K562 (cell line): ENCODE measurements around the gene FST. TPM values are rescaled to one million over a fixed set of nuclear protein-coding genes. Genes with fewer than 3 reads are reported as not detected.

ENCODE experiments used
- ATAC-seq: fragments of 200-7000 bp; cut with Tn5 transposase; 3 replicates; pipeline ENCODE4 v1.9.1; 2020; ENCODE audit warnings: moderate library complexity
- BruUV-seq: library from RNA; stranded (reverse); fragments of 400-500 nt; replicated peaks from 2 replicates; lab custom pipeline; 2021; lab: Mats Ljungman, UMichigan
- CTCF ChIA-PET: fragments of 300-600 bp; formaldehyde crosslinking; extraction: SDS; loops from one replicate; lab custom pipeline; 2021; ENCODE audit warnings: low intra/inter-chr PET ratio; lab: Yijun Ruan, JAX
- POLR2A ChIA-PET: fragments of 300-600, 350-650 bp; sonication (Branson Sonifier 250); formaldehyde crosslinking; extraction: SDS; loops from one replicate; lab custom pipeline; 2021; ENCODE audit warnings: antibody characterized with exemption, inconsistent platforms; lab: Yijun Ruan, JAX
- DNase-seq, 4 experiments: peaks; one replicate each; pipeline versions ENCODE4 v3.0.0 to v3.0.0-alpha.2; 2011 to 2018; ENCODE audit warnings: low spot score in 3 of 4, mixed read lengths in 3 of 4; ENCODE audit errors: extremely low read depth in 1 of 4
- FAIRE-seq: peaks from 2 replicates; lab custom pipeline; 2011; peaks lifted over from hg19 to GRCh38; lab: Jason Lieb, UNC
- H2AFZ ChIP-seq: 2 replicates; pipeline ENCODE4 v1.6.0; 2011; ENCODE audit warnings: low read depth, low read length, control low read depth, inconsistent platforms
- H3K27ac ChIP-seq: fragments of 200-600 bp; 3 replicates; pipeline ENCODE4 v1.8.0; 2011; ENCODE audit warnings: low read depth, mild to moderate bottlenecking, control low read depth, inconsistent platforms, low read length, moderate library complexity, mixed read lengths; ENCODE audit errors: extremely low read depth
- H3K27me3 ChIP-seq, 2 experiments: fragments of 300-600 bp in 1 of 2; 2 replicates in 1 of 2; 3 replicates in 1 of 2; pipeline versions ENCODE4 v1.6.0 to v1.8.0; 2011; ENCODE audit warnings: inconsistent platforms in 2 of 2, low read length in 2 of 2, mild to moderate bottlenecking in 1 of 2, mixed read lengths in 1 of 2, moderate library complexity in 1 of 2; ENCODE audit not compliant: control insufficient read depth in 2 of 2, insufficient read depth in 2 of 2
- H3K36me3 ChIP-seq: fragments of 300-600 bp; 3 replicates; pipeline ENCODE4 v1.8.0; 2011; ENCODE audit warnings: mild to moderate bottlenecking, low read length, inconsistent platforms; ENCODE audit not compliant: control insufficient read depth, insufficient read depth
- H3K4me1 ChIP-seq, 2 experiments: fragments of 200-600 bp in 1 of 2; replicated peaks in 1 of 2; 2 replicates in 1 of 2; 3 replicates in 1 of 2; pipeline versions ENCODE4 v1.5.1 to v1.8.0; 2011; ENCODE audit warnings: inconsistent platforms in 2 of 2, low read length in 2 of 2, mild to moderate bottlenecking in 1 of 2, mixed read lengths in 1 of 2, moderate library complexity in 1 of 2; ENCODE audit not compliant: control insufficient read depth in 2 of 2, insufficient read depth in 2 of 2
- H3K4me2 ChIP-seq: 2 replicates; pipeline ENCODE4 v1.6.1; 2011; ENCODE audit warnings: low read length, control low read depth, inconsistent platforms, mixed read lengths; ENCODE audit not compliant: insufficient read depth
- H3K4me3 ChIP-seq: fragments of 200-600 bp; sonication (generic), shearing (Covaris generic); 2 replicates; pipeline ENCODE4 v1.5.1; 2016; ENCODE audit warnings: control low read depth, inconsistent platforms
- H3K79me2 ChIP-seq: fragments of 200-600 bp; 3 replicates; pipeline ENCODE4 v1.8.0; 2011; ENCODE audit warnings: low read length, inconsistent platforms; ENCODE audit not compliant: control insufficient read depth, insufficient read depth
- H3K9ac ChIP-seq, 2 experiments: 2 replicates each; pipeline versions ENCODE4 v1.6.0 to v1.6.1; 2011; ENCODE audit warnings: low read depth in 2 of 2, low read length in 2 of 2, control low read depth in 1 of 2, inconsistent platforms in 1 of 2, mild to moderate bottlenecking in 1 of 2, mixed read lengths in 1 of 2; ENCODE audit not compliant: insufficient read depth in 1 of 2
- H3K9me1 ChIP-seq: one replicate; pipeline ENCODE4 v1.6.0; 2011; ENCODE audit warnings: inconsistent platforms, mild to moderate bottlenecking, low read length, moderate library complexity; ENCODE audit not compliant: control insufficient read depth, insufficient read depth
- H3K9me3 ChIP-seq: replicated peaks from 2 replicates; pipeline ENCODE4 v1.5.1; 2011; ENCODE audit warnings: low read depth, low read length, inconsistent platforms; ENCODE audit not compliant: control insufficient read depth, insufficient read depth
- H4K20me1 ChIP-seq: replicated peaks from 2 replicates; pipeline ENCODE4 v1.6.1; 2011; ENCODE audit warnings: low read length, inconsistent platforms, mixed read lengths; ENCODE audit not compliant: control insufficient read depth, insufficient read depth
- ARID3B ChIP-seq: fragments of 250-450 bp; sonication (Bioruptor Pico); IDR thresholded peaks from 2 replicates; pipeline ENCODE4 v1.4.0; 2020; ENCODE audit warnings: borderline replicate concordance
- ATF7 ChIP-seq: fragments of 450-650 bp; IDR thresholded peaks from 2 replicates; pipeline ENCODE4 v1.7.1; 2014; ENCODE audit warnings: mild to moderate bottlenecking, moderate library complexity
- CBX5 ChIP-seq: IDR thresholded peaks from 2 replicates; pipeline ENCODE4 v1.6.1; 2014; ENCODE audit warnings: low read depth, borderline replicate concordance
- DDX20 ChIP-seq: fragments of 450-650 bp; IDR thresholded peaks from 2 replicates; pipeline ENCODE4 v1.6.1; 2016; ENCODE audit warnings: missing genetic modification characterization, low read depth, mild to moderate bottlenecking, missing compliant biosample characterization, moderate library complexity
- FOXJ2 ChIP-seq: fragments of 200-800 bp; sonication (Bioruptor generic); IDR thresholded peaks from 2 replicates; pipeline ENCODE4 v1.6.1; 2016; ENCODE audit warnings: missing genetic modification characterization, missing compliant biosample characterization
- NR0B1 ChIP-seq: fragments of 450-650 bp; IDR thresholded peaks from one replicate; pipeline ENCODE4 v1.6.1; 2018; ENCODE audit warnings: mild to moderate bottlenecking, moderate library complexity; ENCODE audit not compliant: partially characterized antibody
- PML ChIP-seq: IDR thresholded peaks from 2 replicates; pipeline ENCODE4 v1.6.1; 2012; ENCODE audit warnings: low read length, inconsistent platforms
- POLR3G ChIP-seq: IDR thresholded peaks from 2 replicates; pipeline ENCODE4 v1.6.1; 2011; ENCODE audit not compliant: insufficient read length, insufficient replicate concordance; ENCODE audit errors: extremely low read depth
- TSC22D4 ChIP-seq: fragments of 450-650 bp; IDR thresholded peaks from 2 replicates; pipeline ENCODE4 v1.6.1; 2016; ENCODE audit warnings: missing genetic modification characterization, missing biosample characterization, control low read depth
- ZC3H11A ChIP-seq: IDR thresholded peaks from 2 replicates; pipeline ENCODE4 v1.6.1; 2012; ENCODE audit warnings: low read depth, low read length, improper control_type of control experiment
- ZNF75A ChIP-seq: fragments of 450-650 bp; formaldehyde crosslinking; IDR thresholded peaks from 2 replicates; pipeline ENCODE4 v1.4.0; 2020; ENCODE audit warnings: mild to moderate bottlenecking
- WGBS: fragments of 100-300 bp; shearing (Covaris generic); methylation state at CpG from one replicate; pipeline ENCODE4 v1.1.6; 2016; ENCODE audit warnings: low coverage, mixed read lengths; ENCODE audit not compliant: insufficient coverage; ENCODE audit errors: missing lambda C conversion rate; 5-methylcytosine and 5-hydroxymethylcytosine counted together
- in situ Hi-C: fragments of 300-500 bp; cut with MboI; formaldehyde crosslinking; loops from 4 replicates; pipeline ENCODE4 v1.15.0; 2018; ENCODE audit warnings: inconsistent platforms, mixed read lengths
- intact Hi-C: fragments of 100-400 bp; cut with micrococcal nuclease; formaldehyde crosslinking; loops from 2 replicates; pipeline ENCODE4 v1.14.2; 2022
- polyA plus RNA-seq, 8 experiments: library from polyadenylated mRNA; depleted of rRNA in 4 of 8; stranded (reverse) in 5 of 8; unstranded in 3 of 8; fragments of >200 nt; fragmentation: Nextera tagmentation in 2 of 8; fragmentation: Illumina TruSeq in 1 of 8; extraction: Ambion mirVana in 2 of 8; extraction: Trizol in 1 of 8; gene quantifications; 2 replicates each; pipeline versions ENCODE4 v1.2.1 to v1.2.3, GENCODE V29; 2011 to 2014; ENCODE audit warnings: inconsistent platforms in 1 of 8, missing spikeins in 1 of 8
- total RNA-seq, 7 experiments: library from RNA; depleted of rRNA in 6 of 7; stranded (reverse); fragments of >200 nt in 6 of 7; fragmentation: Illumina TruSeq in 2 of 7; extraction: Trizol in 2 of 7; gene quantifications; 2 replicates each; pipeline versions ENCODE4 v1.2.1 to v1.2.3, GENCODE V29; 2011 to 2021; ENCODE audit warnings: low replicate concordance in 1 of 7
- TF ChIP-seq, protein P1 (sequence below), 2 experiments: IDR thresholded peaks in 1 of 2; conservative IDR thresholded peaks in 1 of 2; 2 replicates each; pipeline ENCODE4 v1.6.1; 2016; ENCODE audit warnings: low read depth in 2 of 2, mild to moderate bottlenecking in 1 of 2, missing compliant biosample characterization in 1 of 2, missing genetic modification characterization in 1 of 2, moderate library complexity in 1 of 2
- TF ChIP-seq, protein P2 (sequence below): IDR thresholded peaks from 2 replicates; pipeline ENCODE4 v1.6.1; 2012; ENCODE audit warnings: low read depth, low read length, improper control_type of control experiment, borderline replicate concordance

The FST gene
- total and polyA plus RNA-seq, 9 of the 15 experiments (the other 6 are each of a cell fraction or from before 2014, with no cell fraction given): 0.03 to 0.27 TPM; not detected in 7

DNA sequence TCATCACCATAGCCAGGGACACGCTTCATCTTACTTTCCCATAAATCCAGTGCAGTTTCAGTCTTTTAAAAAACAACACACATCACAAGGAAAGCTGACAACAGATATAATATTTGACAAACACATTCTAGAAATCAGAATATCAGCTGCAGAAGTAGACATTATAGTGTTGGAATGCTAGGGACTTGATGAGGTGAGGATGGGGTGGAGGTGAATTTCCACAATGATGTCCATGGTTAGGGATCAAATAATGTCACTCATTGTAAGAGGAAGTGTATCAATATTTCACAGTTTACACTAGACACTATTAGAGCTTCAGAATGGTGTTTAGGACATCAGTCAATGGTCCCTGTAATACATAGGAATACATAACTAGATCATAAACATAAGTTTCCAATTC, 7.0 kb downstream of the FST start (continued):
- TF ChIP-seq NR0B1 (no peak), POLR3G (no peak)
- TF ChIP-seq, protein P1, sequence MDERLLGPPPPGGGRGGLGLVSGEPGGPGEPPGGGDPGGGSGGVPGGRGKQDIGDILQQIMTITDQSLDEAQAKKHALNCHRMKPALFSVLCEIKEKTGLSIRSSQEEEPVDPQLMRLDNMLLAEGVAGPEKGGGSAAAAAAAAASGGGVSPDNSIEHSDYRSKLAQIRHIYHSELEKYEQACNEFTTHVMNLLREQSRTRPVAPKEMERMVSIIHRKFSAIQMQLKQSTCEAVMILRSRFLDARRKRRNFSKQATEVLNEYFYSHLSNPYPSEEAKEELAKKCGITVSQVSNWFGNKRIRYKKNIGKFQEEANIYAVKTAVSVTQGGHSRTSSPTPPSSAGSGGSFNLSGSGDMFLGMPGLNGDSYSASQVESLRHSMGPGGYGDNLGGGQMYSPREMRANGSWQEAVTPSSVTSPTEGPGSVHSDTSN (CRISPR knock-in tag; IDR thresholded peaks at IDR 0.05; ENCODE audit: low read depth): no peak
- TF ChIP-seq, protein P1 (tag; conservative IDR thresholded peaks at IDR 0.05; ENCODE audit: low read depth): no peak

DNA sequence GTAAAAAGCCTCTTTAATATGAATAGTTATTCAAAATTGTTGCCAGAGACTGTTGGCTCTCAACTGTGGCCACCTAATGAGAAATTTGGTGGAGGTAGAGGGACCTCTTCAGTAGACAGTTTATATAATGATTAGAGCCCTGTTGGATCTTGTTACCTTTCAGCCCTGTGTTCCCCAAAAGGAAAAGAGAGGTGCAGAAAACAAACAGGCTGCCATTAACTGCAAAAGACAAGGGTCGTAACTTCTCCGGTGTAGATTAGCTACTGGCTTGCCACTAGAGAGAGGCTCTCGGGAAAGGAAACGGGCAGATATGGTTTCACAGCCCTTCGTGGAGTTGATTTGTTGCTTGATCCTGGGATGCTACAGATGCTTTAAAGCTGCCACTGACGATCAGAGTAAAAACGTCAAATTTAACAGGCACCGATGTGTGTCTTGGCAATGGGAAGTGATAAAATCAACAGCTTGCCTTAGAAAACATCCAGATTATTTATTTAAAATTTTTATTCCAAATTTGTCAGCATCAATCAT, 7.8 kb downstream of the FST start:
- H3K4me1 ChIP-seq: no peaks in the 10 kb centered on the region
- no peak overlapping the region for H3K4me2 ChIP-seq
- no peaks in the 10 kb centered on the region for H3K79me2 ChIP-seq
- no peak overlapping the region for H3K27ac ChIP-seq
- no peaks in the 10 kb centered on the region for H3K36me3 ChIP-seq
- DNase-seq: no peak
- POLR2A ChIA-PET: interaction anchor here (0.6 kb wide), 1 partner anchor 663 kb away, joined by 3 read pairs; no protein-coding TSS in a partner anchor
- no peak for TF ChIP-seq ATF7
- no peak for TF ChIP-seq TSC22D4 (tag)
- no peak for TF ChIP-seq PML
- TF ChIP-seq DDX20: no peak
- TF ChIP-seq ARID3B (CRISPR knock-in tag): no peak
- TF ChIP-seq CBX5: no peak
- TF ChIP-seq ZC3H11A: no peak
- TF ChIP-seq, protein P2, sequence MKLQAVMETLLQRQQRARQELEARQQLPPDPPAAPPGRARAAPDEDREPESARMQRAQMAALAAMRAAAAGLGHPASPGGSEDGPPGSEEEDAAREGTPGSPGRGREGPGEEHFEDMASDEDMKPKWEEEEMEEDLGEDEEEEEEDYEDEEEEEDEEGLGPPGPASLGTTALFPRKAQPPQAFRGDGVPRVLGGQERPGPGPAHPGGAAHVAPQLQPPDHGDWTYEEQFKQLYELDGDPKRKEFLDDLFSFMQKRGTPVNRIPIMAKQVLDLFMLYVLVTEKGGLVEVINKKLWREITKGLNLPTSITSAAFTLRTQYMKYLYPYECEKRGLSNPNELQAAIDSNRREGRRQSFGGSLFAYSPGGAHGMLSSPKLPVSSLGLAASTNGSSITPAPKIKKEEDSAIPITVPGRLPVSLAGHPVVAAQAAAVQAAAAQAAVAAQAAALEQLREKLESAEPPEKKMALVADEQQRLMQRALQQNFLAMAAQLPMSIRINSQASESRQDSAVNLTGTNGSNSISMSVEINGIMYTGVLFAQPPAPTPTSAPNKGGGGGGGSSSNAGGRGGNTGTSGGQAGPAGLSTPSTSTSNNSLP: no peak
- no peak for TF ChIP-seq ZNF75A (CRISPR knock-in tag)
- no peak for TF ChIP-seq FOXJ2
- TF ChIP-seq, all 486 proteins: peak for 0
- CTCF ChIA-PET: no interaction called here
- 8% methylated on average over 8 of the region's 8 CpGs for WGBS
- in situ Hi-C loops (no loop called here), intact Hi-C loops (no loop called here)
- no TSS peak for BruUV-seq
- no peak overlapping the region for H3K9ac ChIP-seq
- no peaks in the 10 kb centered on the region for H3K9me1 ChIP-seq
- H3K27me3 ChIP-seq: peaks cover 14 to 16% of the 10 kb centered on the region in 2 experiments; a peak in 4 of 5 replicates
- no peak overlapping the region for H3K4me3 ChIP-seq
- no peaks in the 10 kb centered on the region for H3K9me3 ChIP-seq
- H2AFZ ChIP-seq: no peak overlapping the region
- peak; percentile 52 for FAIRE-seq
- peaks cover 2% of the 10 kb centered on the region; the same call in 1 of the 2 replicates for H4K20me1 ChIP-seq
- ATAC-seq: no peak
